ENCODE data around the gene ZNF620. TPM values are rescaled to one million over a fixed set of nuclear protein-coding genes. Genes with fewer than 3 reads are reported as not detected.

Gene ZNF620
- total and polyA plus RNA-seq, 2 experiments from 2014 or later = 14.1 to 18.0 TPM

- TF ChIP-seq REST (IDR thresholded peaks at IDR 0.05; ENCODE audit: unreplicated experiment) = no peak
Observed at GRCh38 chr3:40497288-40497687, 8.6 kb upstream of the ZNF620 start (continued).

- ATAC-seq = no peak
- H3K9me3 Mint-ChIP-seq = no peaks in the 10 kb centered on the region
- H4K20me1 ChIP-seq (replicated peaks; ENCODE audit: insufficient read depth) = no peaks in the 10 kb centered on the region
- H3K4me3 Mint-ChIP-seq = no peak overlapping the region
- peaks cover 3% of the 10 kb centered on the region; the same call in 1 of the 2 replicates for H3K4me1 ChIP-seq (ENCODE audit: insufficient read depth)
- H3F3A ChIP-seq (replicated peaks; ENCODE audit: low read depth) = no peaks in the 10 kb centered on the region
- H3K27ac ChIP-seq (ENCODE audit: low read depth) = no peak overlapping the region
- peaks cover 6% of the 10 kb centered on the region for H3K27me3 Mint-ChIP-seq (ENCODE audit: insufficient read depth, low read depth, poor library complexity)
- no peak overlapping the region for H3K4me2 ChIP-seq
- no peaks in the 10 kb centered on the region for H3K36me3 Mint-ChIP-seq (ENCODE audit: low read depth)
- H3K27me3 ChIP-seq (ENCODE audit: insufficient read depth) = no peaks in the 10 kb centered on the region
- no peaks in the 10 kb centered on the region for H3K9me2 ChIP-seq (ENCODE audit: insufficient read depth)
- H3K36me3 ChIP-seq (ENCODE audit: insufficient read depth) = no peaks in the 10 kb centered on the region
- DNase-seq (ENCODE audit: low spot score) = no peak
- H2AFZ ChIP-seq = peak overlapping the region; percentile 56; the same call in 1 of the 2 replicates
- peaks cover 4% of the 10 kb centered on the region; the same call in 1 of the 3 replicates for H3K4me1 Mint-ChIP-seq
- H3K79me2 ChIP-seq (replicated peaks; ENCODE audit: insufficient read depth) = no peaks in the 10 kb centered on the region
- no peak overlapping the region for H3K4me3 ChIP-seq
- no peak overlapping the region for H3K27ac Mint-ChIP-seq
- TF ChIP-seq ZNF114 (CRISPR knock-in tag; IDR thresholded peaks at IDR 0.05) (no peak), NANOG (IDR thresholded peaks at IDR 0.05; ENCODE audit: borderline replicate concordance) (no peak), CTCF (conservative IDR thresholded peaks at IDR 0.05; ENCODE audit: low read depth in 2 of 2) (no peak), CREB1 (CRISPR knock-in tag; IDR thresholded peaks at IDR 0.05; ENCODE audit: low read depth) (no peak), POLR2AphosphoS5 (IDR thresholded peaks at IDR 0.05; ENCODE audit: low read depth) (no peak), REST (IDR thresholded peaks at IDR 0.05; ENCODE audit: unreplicated experiment) (no peak), JUNB (IDR thresholded peaks at IDR 0.05; ENCODE audit: unreplicated experiment) (no peak), ETS1 (IDR thresholded peaks at IDR 0.05) (no peak), STAT1 (IDR thresholded peaks at IDR 0.05; ENCODE audit: unreplicated experiment) (no peak)
Observed at GRCh38 chr3:40499952-40500351, 5.9 kb upstream of the ZNF620 start.

All from GM23338 (cell line).